ENCODE measurements around the gene SPOCK2. TPM values are rescaled to one million over a fixed set of nuclear protein-coding genes. Genes with fewer than 3 reads are reported as not detected.

The SPOCK2 gene
- total RNA-seq, 2 experiments from 2014 or later, result 0.76 to 7.5 TPM

DNA sequence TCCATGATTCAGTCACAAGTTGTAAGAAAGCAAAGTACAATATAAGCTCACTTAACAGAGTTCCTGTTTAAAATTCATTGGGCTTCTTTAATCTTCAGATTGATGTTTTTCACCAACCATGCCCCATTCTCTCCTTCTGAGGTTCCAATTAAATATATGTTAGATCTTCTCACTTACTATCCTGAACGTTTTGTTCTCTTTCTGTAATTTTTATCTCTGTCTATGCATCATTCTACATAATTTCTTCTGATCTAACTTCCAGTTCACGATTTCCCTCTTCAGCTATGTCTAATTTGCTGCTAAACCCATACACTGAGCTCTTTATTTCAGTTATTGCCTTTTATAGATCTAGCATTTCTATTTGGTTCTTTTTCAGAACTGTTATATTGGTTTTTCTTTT lies 28.0 kb upstream of the SPOCK2 start:
- BruUV-seq (replicated peaks), result no TSS peak
- ChIA-PET POLR2A (interaction anchor here (1.9 to 3.0 kb wide), 2 partner anchors 10 to 16 kb away, joined by 6 to 14 read pairs; no protein-coding TSS in a partner anchor), CTCF (ENCODE audit: unreplicated experiment) (no interaction called here)

DNA sequence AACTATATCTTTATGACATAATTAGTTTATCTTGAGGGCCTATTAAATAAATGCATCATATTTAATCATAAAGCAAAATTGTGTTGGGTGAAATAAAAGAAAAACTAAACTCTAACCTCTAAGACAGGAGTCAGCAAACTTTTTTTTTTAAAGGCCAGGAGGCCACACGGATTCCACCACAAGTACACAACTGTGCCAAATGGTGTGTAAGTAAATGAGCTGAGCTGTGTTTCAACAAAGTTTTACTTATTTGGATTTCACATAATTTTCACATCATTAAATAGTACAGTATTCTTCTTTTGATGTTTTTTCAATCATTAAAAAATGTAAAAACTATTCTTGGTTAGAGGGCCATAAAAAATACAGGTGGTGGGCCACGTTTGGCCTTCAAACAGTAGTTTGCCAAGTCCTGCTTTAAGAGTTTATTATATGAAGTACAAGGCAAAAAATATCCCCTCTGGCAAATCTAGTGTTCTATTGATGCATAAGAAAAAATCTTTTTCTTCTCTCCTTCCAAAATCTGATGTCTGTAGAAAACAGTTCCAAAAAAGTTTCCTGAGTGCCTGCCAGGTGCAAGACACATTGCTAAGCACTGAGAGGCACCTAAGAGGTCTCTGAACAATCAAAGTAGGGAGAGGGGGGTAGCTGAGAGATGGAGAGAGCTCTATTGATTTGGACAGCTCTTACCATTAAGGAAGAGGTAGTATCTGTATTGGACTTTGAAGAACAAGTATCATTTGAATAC lies 26.5 kb upstream of the SPOCK2 start:
- Histone ChIP-seq H3K79me2 (ENCODE audit: insufficient read depth, low read depth, low read length) (no peaks in the 10 kb centered on the region), H2AFZ (ENCODE audit: low read length) (no peak overlapping the region), H3K9me3 (ENCODE audit: low read length) (peaks cover 16% of the 10 kb centered on the region; the same call in 1 of the 2 replicates), H3K4me3 (ENCODE audit: low read depth, low read length, poor library complexity, severe bottlenecking) (no peak overlapping the region), H3K27ac (ENCODE audit: low read depth, low read length, poor library complexity, severe bottlenecking) (no peak overlapping the region), H3K9me2 (ENCODE audit: insufficient read depth, low read length) (no peaks in the 10 kb centered on the region), H3K36me3 (ENCODE audit: insufficient read depth, low read length) (peaks cover 17% of the 10 kb centered on the region), H3K4me1 (ENCODE audit: insufficient read depth, low read length, poor library complexity, severe bottlenecking) (no peaks in the 10 kb centered on the region), H4K20me1 (ENCODE audit: insufficient read depth, low read length) (no peaks in the 10 kb centered on the region), H3K4me2 (ENCODE audit: low read length) (no peak overlapping the region)
- intact Hi-C loops (cut with micrococcal nuclease; ENCODE audit: unreplicated experiment), result no loop called here
- ChIA-PET CTCF (ENCODE audit: unreplicated experiment) (no interaction called here), POLR2A (interaction anchor here (1.1 to 3.0 kb wide), 3 partner anchors 12 to 101 kb away, joined by 3 to 14 read pairs (median 6); partner anchors contain the start of gene ASCC1)
- no peak for DNase-seq (ENCODE audit: low spot score)
- no peak for TF ChIP-seq EZH2phosphoT487 (IDR thresholded peaks at IDR 0.05; ENCODE audit: borderline replicate concordance, low read depth, low read length)
- TF ChIP-seq, protein P1, sequence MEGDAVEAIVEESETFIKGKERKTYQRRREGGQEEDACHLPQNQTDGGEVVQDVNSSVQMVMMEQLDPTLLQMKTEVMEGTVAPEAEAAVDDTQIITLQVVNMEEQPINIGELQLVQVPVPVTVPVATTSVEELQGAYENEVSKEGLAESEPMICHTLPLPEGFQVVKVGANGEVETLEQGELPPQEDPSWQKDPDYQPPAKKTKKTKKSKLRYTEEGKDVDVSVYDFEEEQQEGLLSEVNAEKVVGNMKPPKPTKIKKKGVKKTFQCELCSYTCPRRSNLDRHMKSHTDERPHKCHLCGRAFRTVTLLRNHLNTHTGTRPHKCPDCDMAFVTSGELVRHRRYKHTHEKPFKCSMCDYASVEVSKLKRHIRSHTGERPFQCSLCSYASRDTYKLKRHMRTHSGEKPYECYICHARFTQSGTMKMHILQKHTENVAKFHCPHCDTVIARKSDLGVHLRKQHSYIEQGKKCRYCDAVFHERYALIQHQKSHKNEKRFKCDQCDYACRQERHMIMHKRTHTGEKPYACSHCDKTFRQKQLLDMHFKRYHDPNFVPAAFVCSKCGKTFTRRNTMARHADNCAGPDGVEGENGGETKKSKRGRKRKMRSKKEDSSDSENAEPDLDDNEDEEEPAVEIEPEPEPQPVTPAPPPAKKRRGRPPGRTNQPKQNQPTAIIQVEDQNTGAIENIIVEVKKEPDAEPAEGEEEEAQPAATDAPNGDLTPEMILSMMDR (conservative IDR thresholded peaks at IDR 0.05; ENCODE audit: low read length), result no peak
- BruUV-seq (replicated peaks), result no TSS peak

More for the DNA sequence above, 28.0 kb upstream of the SPOCK2 start:
- no peaks in the 10 kb centered on the region for H3K9me2 ChIP-seq (ENCODE audit: insufficient read depth, low read length)
- DNase-seq (ENCODE audit: low spot score), result no peak
- H3K27ac ChIP-seq (ENCODE audit: low read depth, low read length, poor library complexity, severe bottlenecking), result no peak overlapping the region
- no peak overlapping the region for H2AFZ ChIP-seq (ENCODE audit: low read length)
- peaks cover 17% of the 10 kb centered on the region for H3K36me3 ChIP-seq (ENCODE audit: insufficient read depth, low read length)
- TF ChIP-seq EZH2phosphoT487 (IDR thresholded peaks at IDR 0.05; ENCODE audit: borderline replicate concordance, low read depth, low read length), result no peak
- TF ChIP-seq, protein P1 (conservative IDR thresholded peaks at IDR 0.05; ENCODE audit: low read length), result no peak
- H3K79me2 ChIP-seq (ENCODE audit: insufficient read depth, low read depth, low read length), result no peaks in the 10 kb centered on the region
- H3K4me3 ChIP-seq (ENCODE audit: low read depth, low read length, poor library complexity, severe bottlenecking), result no peak overlapping the region
- H3K4me2 ChIP-seq (ENCODE audit: low read length), result no peak overlapping the region
- no peaks in the 10 kb centered on the region for H4K20me1 ChIP-seq (ENCODE audit: insufficient read depth, low read length)
- H3K4me1 ChIP-seq (ENCODE audit: insufficient read depth, low read length, poor library complexity, severe bottlenecking), result no peaks in the 10 kb centered on the region
- H3K9me3 ChIP-seq (ENCODE audit: low read length), result peaks cover 16% of the 10 kb centered on the region; the same call in 1 of the 2 replicates
- intact Hi-C loops (cut with micrococcal nuclease; ENCODE audit: unreplicated experiment), result no loop called here

Measured in OCI-LY7 (cell line).